Neuronal stem cell (in vitro differentiated cells): ENCODE data around the gene XBP1.

Experiments
- DNase-seq: peaks from one replicate; pipeline ENCODE4 v3.0.0-alpha.2; 2013; ENCODE audit warnings: low spot score
- H2AFZ ChIP-seq: one replicate; pipeline ENCODE4 v1.6.1; 2013; ENCODE audit warnings: mild to moderate bottlenecking, low read length, inconsistent platforms
- H2AK5ac ChIP-seq: 2 replicates; pipeline ENCODE4 v1.6.1; 2013; ENCODE audit warnings: low read depth, mild to moderate bottlenecking, inconsistent platforms, low read length, moderate library complexity, mixed read lengths
- H2BK120ac ChIP-seq: 2 replicates; pipeline ENCODE4 v1.6.1; 2013; ENCODE audit warnings: low read depth, mild to moderate bottlenecking, inconsistent platforms, low read length, moderate library complexity, mixed read lengths
- H2BK12ac ChIP-seq: one replicate; pipeline ENCODE4 v1.6.1; 2013; ENCODE audit warnings: low read length, inconsistent platforms
- H2BK15ac ChIP-seq: 2 replicates; pipeline ENCODE4 v1.6.1; 2013; ENCODE audit warnings: mild to moderate bottlenecking, low read length, inconsistent platforms, mixed read lengths
- H2BK5ac ChIP-seq: one replicate; pipeline ENCODE4 v1.6.1; 2013; ENCODE audit warnings: inconsistent platforms, mild to moderate bottlenecking, low read length, moderate library complexity
- H3K14ac ChIP-seq: one replicate; pipeline ENCODE4 v1.6.1; 2013; ENCODE audit warnings: low read length, inconsistent platforms
- H3K18ac ChIP-seq: 2 replicates; pipeline ENCODE4 v1.6.1; 2013; ENCODE audit warnings: low read length, inconsistent platforms
- H3K23ac ChIP-seq: 2 replicates; pipeline ENCODE4 v1.6.1; 2013; ENCODE audit warnings: low read depth, mild to moderate bottlenecking, mixed read lengths, low read length, inconsistent platforms; ENCODE audit not compliant: poor library complexity
- H3K27ac ChIP-seq: replicated peaks from 3 replicates; pipeline ENCODE4 v1.5.1; 2013; ENCODE audit warnings: low read length, inconsistent platforms
- H3K27me3 ChIP-seq, 3 experiments: 2 replicates each; pipeline ENCODE4 v1.6.1; 2013; ENCODE audit warnings: low read length in 3 of 3, mild to moderate bottlenecking in 2 of 3, inconsistent platforms in 1 of 3, low read depth in 1 of 3, mixed read lengths in 1 of 3, moderate library complexity in 1 of 3; ENCODE audit not compliant: control insufficient read depth in 3 of 3, insufficient read depth in 3 of 3
- H3K36me3 ChIP-seq, 2 donors: replicated peaks in 1 of 2; 2 replicates each; pipeline ENCODE4 v1.6.1; 2013; ENCODE audit warnings: low read length in 2 of 2; ENCODE audit not compliant: control insufficient read depth in 2 of 2, insufficient read depth in 2 of 2
- H3K4ac ChIP-seq: 2 replicates; pipeline ENCODE4 v1.6.1; 2013; ENCODE audit warnings: inconsistent platforms, mild to moderate bottlenecking, low read length, moderate library complexity
- H3K4me1 ChIP-seq, 2 donors: 1 replicate in 1 of 2; 2 replicates in 1 of 2; pipeline ENCODE4 v1.6.1; 2013; ENCODE audit warnings: low read length in 2 of 2, low read depth in 1 of 2; ENCODE audit not compliant: control insufficient read depth in 2 of 2, insufficient read depth in 1 of 2
- H3K4me2 ChIP-seq: one replicate; pipeline ENCODE4 v1.6.1; 2013; ENCODE audit warnings: mild to moderate bottlenecking, low read length, inconsistent platforms; ENCODE audit not compliant: insufficient read depth, poor library complexity, severe bottlenecking
- H3K4me3 ChIP-seq, 2 donors: 2 replicates each; pipeline ENCODE4 v1.5.1; 2013; ENCODE audit warnings: low read length in 2 of 2, mild to moderate bottlenecking in 2 of 2, inconsistent platforms in 1 of 2, moderate library complexity in 1 of 2
- H3K79me1 ChIP-seq: one replicate; pipeline ENCODE4 v1.6.1; 2013; ENCODE audit warnings: low read depth, mild to moderate bottlenecking, inconsistent platforms, low read length, moderate library complexity
- H3K9ac ChIP-seq: one replicate; pipeline ENCODE4 v1.6.1; 2013; ENCODE audit warnings: mild to moderate bottlenecking, low read depth, low read length, inconsistent platforms; ENCODE audit not compliant: poor library complexity
- H3K9me3 ChIP-seq, 2 donors: replicated peaks in 1 of 2; 2 replicates each; pipeline versions ENCODE3 to v1.6.1; 2013; ENCODE audit warnings: low read length in 2 of 2, mild to moderate bottlenecking in 2 of 2, inconsistent platforms in 1 of 2, low read depth in 1 of 2, mixed read lengths in 1 of 2, moderate library complexity in 1 of 2; ENCODE audit not compliant: control insufficient read depth in 2 of 2, insufficient read depth in 1 of 2
- H4K8ac ChIP-seq: one replicate; pipeline ENCODE4 v1.6.1; 2013; ENCODE audit warnings: low read depth, mild to moderate bottlenecking, inconsistent platforms, low read length, moderate library complexity
- H4K91ac ChIP-seq: one replicate; pipeline ENCODE4 v1.6.1; 2013; ENCODE audit warnings: low read length, low read depth, mild to moderate bottlenecking, inconsistent platforms; ENCODE audit not compliant: poor library complexity
- WGBS, 2 donors: extraction: QIAGEN DNeasy Blood & Tissue Kit; methylation state at CpG; one replicate each; pipeline ENCODE4 v1.1.7; 2013; ENCODE audit warnings: missing lambda C conversion rate in 2 of 2, mixed read lengths in 1 of 2; ENCODE audit not compliant: insufficient read length in 2 of 2, insufficient replicate concordance in 1 of 2; ENCODE audit errors: extremely low coverage in 2 of 2; 5-methylcytosine and 5-hydroxymethylcytosine counted together

The XBP1 gene

DNA sequence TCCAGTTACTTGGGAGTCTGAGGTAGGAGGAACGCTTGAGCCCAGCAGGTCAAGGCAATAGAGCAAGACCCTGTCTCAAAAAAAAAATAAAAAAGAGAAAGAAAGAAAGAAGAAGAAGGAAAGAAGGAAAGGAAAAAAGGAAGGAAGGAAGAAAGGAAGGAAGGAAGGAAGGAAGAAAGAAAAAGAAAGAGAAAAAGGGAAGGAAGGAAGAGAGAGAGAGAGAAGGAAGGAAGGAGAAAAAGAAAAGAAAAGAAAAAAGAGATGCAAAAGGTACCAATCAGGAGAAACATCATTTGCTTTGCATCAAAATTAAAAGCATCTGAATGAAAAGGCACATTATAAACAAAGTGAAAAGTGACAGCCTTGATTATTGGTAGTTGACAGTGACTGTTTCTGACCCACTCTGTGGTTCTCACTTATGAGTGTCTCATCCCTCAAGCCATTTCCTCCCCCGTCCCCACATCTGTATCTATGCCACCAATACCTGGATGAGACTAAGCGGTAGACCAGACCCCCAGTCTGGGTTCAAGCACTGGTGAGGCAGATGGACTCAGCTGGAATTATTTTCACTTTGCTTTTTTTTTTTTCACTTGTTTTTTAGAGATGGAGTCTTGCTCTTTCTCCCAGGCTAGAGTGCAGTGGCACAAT is 33.0 kb upstream of the XBP1 start:
- H2BK12ac ChIP-seq = no peak overlapping the region
- no peak overlapping the region for H2AK5ac ChIP-seq
- H3K9ac ChIP-seq = no peak overlapping the region
- H4K91ac ChIP-seq = no peak overlapping the region
- no peak overlapping the region for H3K4ac ChIP-seq
- no peak overlapping the region for H3K27ac ChIP-seq
- no peak overlapping the region for H3K14ac ChIP-seq
- no peak overlapping the region for H3K18ac ChIP-seq
- H3K36me3 ChIP-seq = no peaks in the 10 kb centered on the region
- H2BK15ac ChIP-seq = no peak overlapping the region
- no peak overlapping the region for H2BK5ac ChIP-seq
- peaks cover 0 to 1% of the 10 kb centered on the region in 2 donors for H3K9me3 ChIP-seq
- H2BK120ac ChIP-seq = no peak overlapping the region
- no peak overlapping the region for H2AFZ ChIP-seq
- peaks cover 0 to 5% of the 10 kb centered on the region in 2 donors for H3K4me1 ChIP-seq
- H3K79me1 ChIP-seq = no peaks in the 10 kb centered on the region
- DNase-seq = no peak
- H4K8ac ChIP-seq = no peak overlapping the region
- WGBS, 2 donors = no CpG with 5 or more reads among the region's 3 CpGs
- H3K4me3 ChIP-seq = no peak overlapping the region
- H3K23ac ChIP-seq = no peak overlapping the region
- no peak overlapping the region for H3K4me2 ChIP-seq
- no peaks in the 10 kb centered on the region for H3K27me3 ChIP-seq

DNA sequence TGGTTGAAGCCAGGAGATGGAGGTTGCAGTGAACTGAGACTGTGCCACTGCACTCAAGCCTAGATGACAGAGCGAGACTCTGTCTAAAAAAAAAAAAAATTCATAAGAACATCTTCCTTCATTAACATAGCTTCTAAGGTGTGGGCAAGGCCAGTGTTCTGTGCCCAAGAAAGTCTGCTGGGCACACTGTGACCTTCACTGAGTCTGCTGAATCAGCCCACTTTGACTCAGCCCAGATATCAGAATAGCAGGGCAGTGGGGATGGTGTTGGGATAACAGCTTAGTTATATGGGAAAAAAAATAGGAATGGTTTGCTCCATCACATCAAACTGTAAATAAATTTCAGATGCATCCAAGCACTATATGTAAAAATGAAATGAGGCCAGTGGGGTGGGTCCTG is 32.4 kb upstream of the XBP1 start:
- Histone ChIP-seq H3K4me3 (no peak overlapping the region), H3K27ac (no peak overlapping the region), H3K18ac (no peak overlapping the region), H3K14ac (no peak overlapping the region), H2BK15ac (no peak overlapping the region), H3K4me1 (peaks cover 0 to 2% of the 10 kb centered on the region in 2 donors), H2BK5ac (no peak overlapping the region), H3K23ac (no peak overlapping the region), H2AK5ac (no peak overlapping the region), H3K36me3 (no peaks in the 10 kb centered on the region), H2BK120ac (no peak overlapping the region), H2BK12ac (no peak overlapping the region), H4K8ac (no peak overlapping the region), H3K9me3 (peaks cover 0 to 1% of the 10 kb centered on the region in 2 donors), H3K4ac (no peak overlapping the region), H3K9ac (no peak overlapping the region), H3K27me3 (no peaks in the 10 kb centered on the region), H3K79me1 (no peaks in the 10 kb centered on the region), H3K4me2 (no peak overlapping the region), H4K91ac (no peak overlapping the region), H2AFZ (no peak overlapping the region)
- WGBS, 2 donors = no CpG with 5 or more reads among the region's 1 CpG
- DNase-seq = no peak

DNA sequence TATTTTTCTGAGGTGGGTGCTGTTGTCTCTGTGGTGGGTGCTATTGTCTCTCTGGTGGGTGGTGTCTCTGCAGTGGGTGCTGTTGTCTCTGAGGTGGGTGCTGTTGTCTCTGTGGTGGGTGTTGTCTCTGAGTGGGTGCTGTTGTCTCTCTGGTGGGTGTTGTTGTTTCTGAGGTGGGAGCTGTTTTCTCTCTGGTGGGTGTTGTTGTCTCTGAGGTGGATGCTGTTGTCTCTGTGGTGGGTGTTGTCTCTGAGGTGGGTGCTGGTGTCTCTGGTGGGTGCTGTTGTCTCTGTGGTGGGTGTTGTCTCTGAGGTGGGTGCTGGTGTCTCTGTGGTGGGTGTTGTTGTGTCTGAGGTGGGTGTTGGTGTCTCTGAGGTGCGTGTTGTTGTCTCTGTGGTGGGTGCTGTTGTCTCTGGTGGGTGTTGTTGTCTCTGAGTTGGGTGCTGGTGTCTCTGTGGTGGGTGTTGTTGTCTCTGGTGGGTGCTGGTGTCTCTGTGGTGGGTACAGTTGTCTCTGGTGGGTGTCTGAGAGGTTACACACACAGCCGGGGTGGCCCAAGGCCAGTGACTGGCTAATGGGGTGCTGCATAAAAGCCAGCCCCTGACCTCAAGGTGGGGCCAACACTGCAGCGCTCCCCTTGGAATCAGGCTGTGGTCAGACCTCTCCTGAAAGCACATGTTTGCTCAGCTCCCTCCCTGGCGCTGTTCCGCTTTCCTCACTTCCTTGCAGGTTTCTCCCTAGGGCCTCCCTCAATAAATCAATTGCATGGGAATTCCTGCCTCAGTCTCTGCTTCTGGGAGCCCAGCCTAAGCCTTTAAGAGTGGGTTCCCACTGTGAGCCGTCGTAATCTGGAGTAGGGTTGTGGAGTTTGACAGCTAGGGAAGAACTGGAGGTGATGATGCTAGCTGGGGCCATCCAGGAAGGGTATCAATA is 31.0 kb upstream of the XBP1 start:
- Histone ChIP-seq H2AK5ac (peak overlapping the region; percentile 40), H3K27me3 (no peaks in the 10 kb centered on the region)
- WGBS, 2 donors = no CpG with 5 or more reads among the region's 7 CpGs

GRCh38 chr22:28830441-28830840 is 30.1 kb upstream of the XBP1 start:
- H3K23ac ChIP-seq = no peak overlapping the region
- H3K4me2 ChIP-seq = no peak overlapping the region
- H3K36me3 ChIP-seq = no peaks in the 10 kb centered on the region
- H3K4me3 ChIP-seq = no peak overlapping the region
- H2BK12ac ChIP-seq = no peak overlapping the region
- H3K4me1 ChIP-seq = no peaks in the 10 kb centered on the region
- peaks cover 1 to 5% of the 10 kb centered on the region in 2 donors for H3K9me3 ChIP-seq
- no peak overlapping the region for H2BK120ac ChIP-seq
- no CpG with 5 or more reads among the region's 3 CpGs for WGBS, 2 donors
- no peak overlapping the region for H2AFZ ChIP-seq
- H4K8ac ChIP-seq = no peak overlapping the region
- no peak overlapping the region for H3K18ac ChIP-seq
- no peak overlapping the region for H4K91ac ChIP-seq
- H3K4ac ChIP-seq = no peak overlapping the region
- no peak overlapping the region for H2BK5ac ChIP-seq
- no peak overlapping the region for H2BK15ac ChIP-seq
- H3K79me1 ChIP-seq = no peaks in the 10 kb centered on the region
- no peak overlapping the region for H3K9ac ChIP-seq
- no peak for DNase-seq
- H3K14ac ChIP-seq = no peak overlapping the region
- no peak overlapping the region for H3K27ac ChIP-seq
- H2AK5ac ChIP-seq = no peak overlapping the region
- H3K27me3 ChIP-seq = no peaks in the 10 kb centered on the region

More for the DNA sequence above, 31.0 kb upstream of the XBP1 start:
- no peaks in the 10 kb centered on the region for H3K79me1 ChIP-seq
- peak overlapping the region; percentile 60 for H3K14ac ChIP-seq
- H3K4me3 ChIP-seq = no peak overlapping the region
- DNase-seq = no peak
- H3K23ac ChIP-seq = peak overlapping the region; percentile 46
- no peak overlapping the region for H3K4ac ChIP-seq
- H3K4me1 ChIP-seq = no peaks in the 10 kb centered on the region
- H2AFZ ChIP-seq = no peak overlapping the region
- no peak overlapping the region for H4K91ac ChIP-seq
- H3K4me2 ChIP-seq = no peak overlapping the region
- no peak overlapping the region for H3K18ac ChIP-seq
- no peak overlapping the region for H3K27ac ChIP-seq
- no peak overlapping the region for H2BK15ac ChIP-seq
- H4K8ac ChIP-seq = no peak overlapping the region
- H3K36me3 ChIP-seq = no peaks in the 10 kb centered on the region
- H2BK12ac ChIP-seq = no peak overlapping the region
- no peak overlapping the region for H2BK120ac ChIP-seq
- H3K9me3 ChIP-seq = peaks cover 1 to 5% of the 10 kb centered on the region in 2 donors
- H2BK5ac ChIP-seq = no peak overlapping the region
- no peak overlapping the region for H3K9ac ChIP-seq
